Keratinocyte (primary cell): ENCODE results near the gene FOXL2NB. TPM values are rescaled to one million over a fixed set of nuclear protein-coding genes. Genes with fewer than 3 reads are reported as not detected.
"Not testable (repeated sequence)": the region's sequence is repeated elsewhere in the genome, so short reads cannot be mapped to it uniquely, and the experiment has no call there.

Source experiments
- DNase-seq: peaks from one replicate; pipeline ENCODE4 v3.0.0-alpha.2; 2011; ENCODE audit warnings: low read depth, missing footprints, low spot score
- FAIRE-seq: peaks from 2 replicates; lab custom pipeline; 2011; peaks lifted over from hg19 to GRCh38; lab: Jason Lieb, UNC
- H2AFZ ChIP-seq: 2 replicates; pipeline ENCODE4 v1.6.0; 2012; ENCODE audit warnings: low read length, control low read depth, inconsistent platforms; ENCODE audit not compliant: control insufficient read depth
- H3K27ac ChIP-seq: 2 replicates; pipeline ENCODE4 v1.5.1; 2011; ENCODE audit warnings: low read length; ENCODE audit not compliant: control insufficient read depth, insufficient read depth
- H3K27me3 ChIP-seq: 3 replicates; pipeline ENCODE4 v1.6.0; 2011; ENCODE audit warnings: low read length; ENCODE audit not compliant: control insufficient read depth, insufficient read depth; ENCODE audit errors: extremely low read depth
- H3K36me3 ChIP-seq, 2 experiments: 2 replicates in 1 of 2; 3 replicates in 1 of 2; pipeline ENCODE4 v1.5.1; 2011; ENCODE audit warnings: low read length in 2 of 2, mild to moderate bottlenecking in 1 of 2; ENCODE audit not compliant: control insufficient read depth in 2 of 2, insufficient read depth in 2 of 2; ENCODE audit errors: extremely low read depth in 1 of 2
- H3K4me1 ChIP-seq: 3 replicates; pipeline ENCODE4 v1.5.1; 2011; ENCODE audit warnings: low read length; ENCODE audit not compliant: control insufficient read depth, insufficient read depth; ENCODE audit errors: extremely low read depth
- H3K4me2 ChIP-seq: 3 replicates; pipeline ENCODE4 v1.6.0; 2011; ENCODE audit warnings: low read depth, low read length; ENCODE audit not compliant: control insufficient read depth, insufficient read depth; ENCODE audit errors: extremely low read depth
- H3K4me3 ChIP-seq, 3 experiments: fragments of 200-600 bp in 1 of 3; sonication (generic) in 1 of 3; 2 replicates in 2 of 3; 3 replicates in 1 of 3; pipeline ENCODE4 v1.5.1; 2011 to 2016; ENCODE audit warnings: low read length in 3 of 3, mild to moderate bottlenecking in 3 of 3, control low read depth in 2 of 3, inconsistent platforms in 1 of 3, low read depth in 1 of 3, mixed read lengths in 1 of 3, mixed run types in 1 of 3, moderate library complexity in 1 of 3; ENCODE audit not compliant: control insufficient read depth in 2 of 3, insufficient read depth in 2 of 3; ENCODE audit errors: extremely low read depth in 1 of 3
- H3K79me2 ChIP-seq: 2 replicates; pipeline ENCODE4 v1.6.0; 2012; ENCODE audit warnings: low read length; ENCODE audit not compliant: control insufficient read depth, insufficient read depth
- H3K9ac ChIP-seq: 3 replicates; pipeline ENCODE4 v1.6.0; 2011; ENCODE audit warnings: low read length; ENCODE audit not compliant: control insufficient read depth, insufficient read depth; ENCODE audit errors: extremely low read depth
- H3K9me1 ChIP-seq: 3 replicates; pipeline ENCODE4 v1.6.0; 2011; ENCODE audit warnings: low read length; ENCODE audit not compliant: control insufficient read depth, insufficient read depth; ENCODE audit errors: extremely low read depth
- H3K9me3 ChIP-seq: 2 replicates; pipeline ENCODE4 v1.5.1; 2012; ENCODE audit warnings: low read depth, low read length; ENCODE audit not compliant: control insufficient read depth
- H4K20me1 ChIP-seq: 3 replicates; pipeline ENCODE4 v1.6.0; 2011; ENCODE audit warnings: low read length; ENCODE audit not compliant: control insufficient read depth, insufficient read depth; ENCODE audit errors: extremely low read depth
- EZH2 ChIP-seq: IDR thresholded peaks from one replicate; pipeline ENCODE4 v1.6.1; 2012; ENCODE audit warnings: inconsistent platforms, mild to moderate bottlenecking, low read length, moderate library complexity
- dilution Hi-C: fragments of 300-500 bp; cut with MboI; formaldehyde crosslinking; loops from one replicate; pipeline ENCODE4 v1.7.0; 2020; ENCODE audit warnings: low sequenced_read_pairs; ENCODE audit not compliant: extremely low pct_ligation_motif_present
- polyA plus RNA-seq, 5 experiments: library from polyadenylated mRNA; depleted of rRNA in 3 of 5; stranded (reverse) in 3 of 5; stranded (forward) in 1 of 5; unstranded in 1 of 5; fragments of >200 nt; gene quantifications; 1 replicate in 1 of 5; 2 replicates in 3 of 5; 3 replicates in 1 of 5; pipeline versions ENCODE4 v1.2.1 to v1.2.3, GENCODE V29; 2011 to 2012; ENCODE audit warnings: missing spikeins in 2 of 5, low read depth in 1 of 5, low replicate concordance in 1 of 5
- TF ChIP-seq, protein P1 (sequence below), 3 experiments: IDR thresholded peaks in 1 of 3; conservative IDR thresholded peaks in 1 of 3; optimal IDR thresholded peaks in 1 of 3; 2 replicates in 2 of 3; 3 replicates in 1 of 3; pipeline versions ENCODE3 to v1.5.1; 2011; ENCODE audit warnings: low read length in 3 of 3, mild to moderate bottlenecking in 3 of 3, moderate library complexity in 2 of 3, control low read depth in 1 of 3, inconsistent platforms in 1 of 3; ENCODE audit not compliant: insufficient read depth in 2 of 3; ENCODE audit errors: extremely low read depth in 1 of 3

The FOXL2NB gene
- polyA plus RNA-seq, 1 donor (not counting 4 experiments of a cell fraction or from before 2014, with no cell fraction given), result 0.38 TPM

- Histone ChIP-seq H3K9me1 (no peaks in the 10 kb centered on the region), H4K20me1 (no peaks in the 10 kb centered on the region), H3K27ac (peak overlapping the region; percentile 39), H3K27me3 (no peaks in the 10 kb centered on the region), H3K4me3 (no peak overlapping the region), H2AFZ (no peak overlapping the region), H3K4me1 (peaks cover 20% of the 10 kb centered on the region), H3K9ac (peak overlapping the region; percentile 28), H3K4me2 (peak overlapping the region; percentile 53), H3K36me3 (no peaks in the 10 kb centered on the region), H3K9me3 (no peaks in the 10 kb centered on the region), H3K79me2 (no peaks in the 10 kb centered on the region)
- dilution Hi-C loops, result loop anchor here (25.0 kb wide), 1 partner anchor 109 kb away; no protein-coding TSS in a partner anchor
- FAIRE-seq, result peak; percentile 84
- no peak for DNase-seq
- TF ChIP-seq, protein P1, sequence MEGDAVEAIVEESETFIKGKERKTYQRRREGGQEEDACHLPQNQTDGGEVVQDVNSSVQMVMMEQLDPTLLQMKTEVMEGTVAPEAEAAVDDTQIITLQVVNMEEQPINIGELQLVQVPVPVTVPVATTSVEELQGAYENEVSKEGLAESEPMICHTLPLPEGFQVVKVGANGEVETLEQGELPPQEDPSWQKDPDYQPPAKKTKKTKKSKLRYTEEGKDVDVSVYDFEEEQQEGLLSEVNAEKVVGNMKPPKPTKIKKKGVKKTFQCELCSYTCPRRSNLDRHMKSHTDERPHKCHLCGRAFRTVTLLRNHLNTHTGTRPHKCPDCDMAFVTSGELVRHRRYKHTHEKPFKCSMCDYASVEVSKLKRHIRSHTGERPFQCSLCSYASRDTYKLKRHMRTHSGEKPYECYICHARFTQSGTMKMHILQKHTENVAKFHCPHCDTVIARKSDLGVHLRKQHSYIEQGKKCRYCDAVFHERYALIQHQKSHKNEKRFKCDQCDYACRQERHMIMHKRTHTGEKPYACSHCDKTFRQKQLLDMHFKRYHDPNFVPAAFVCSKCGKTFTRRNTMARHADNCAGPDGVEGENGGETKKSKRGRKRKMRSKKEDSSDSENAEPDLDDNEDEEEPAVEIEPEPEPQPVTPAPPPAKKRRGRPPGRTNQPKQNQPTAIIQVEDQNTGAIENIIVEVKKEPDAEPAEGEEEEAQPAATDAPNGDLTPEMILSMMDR (optimal IDR thresholded peaks at IDR 0.05 in 1 of 3, IDR thresholded peaks at IDR 0.05 in 1 of 3, conservative IDR thresholded peaks at IDR 0.05 in 1 of 3; ENCODE audit: extremely low read depth in 1 of 3, insufficient read depth in 2 of 3, low read length in 3 of 3), result no peak
- TF ChIP-seq EZH2, result no peak
Observed at GRCh38 chr3:138921316-138922292, 25.4 kb upstream of the FOXL2NB start.

- H3K9me3 ChIP-seq, H3K9me1 ChIP-seq, H3K36me3 ChIP-seq, H3K4me3 ChIP-seq, H3K79me2 ChIP-seq, H2AFZ ChIP-seq, H4K20me1 ChIP-seq, DNase-seq, FAIRE-seq, H3K27me3 ChIP-seq: not testable (repeated sequence)
- peak overlapping the region; percentile 17 for H3K4me2 ChIP-seq
- TF ChIP-seq, protein P1 (optimal IDR thresholded peaks at IDR 0.05 in 1 of 3, IDR thresholded peaks at IDR 0.05 in 1 of 3, conservative IDR thresholded peaks at IDR 0.05 in 1 of 3; ENCODE audit: extremely low read depth in 1 of 3, insufficient read depth in 2 of 3, low read length in 3 of 3), result peak in 1 of 3 experiments; percentile 6
- peak overlapping the region; percentile 39 for H3K27ac ChIP-seq
- dilution Hi-C loops, result loop anchor here (25.0 kb wide), 1 partner anchor 110 kb away; no protein-coding TSS in a partner anchor
- H3K4me1 ChIP-seq, result peaks cover 18% of the 10 kb centered on the region
- H3K9ac ChIP-seq, result peak overlapping the region; percentile 28
Observed at GRCh38 chr3:138922400-138922799, 24.6 kb upstream of the FOXL2NB start.
